Measurements from ENCODE around the gene PVR. TPM values are rescaled to one million over a fixed set of nuclear protein-coding genes. Genes with fewer than 3 reads are reported as not detected.
"Not testable (repeated sequence)": the region's sequence is repeated elsewhere in the genome, so short reads cannot be mapped to it uniquely, and the experiment has no call there.

Gene PVR
- total RNA-seq, 2 donors from 2014 or later = 21.2 to 31.6 TPM

DNA sequence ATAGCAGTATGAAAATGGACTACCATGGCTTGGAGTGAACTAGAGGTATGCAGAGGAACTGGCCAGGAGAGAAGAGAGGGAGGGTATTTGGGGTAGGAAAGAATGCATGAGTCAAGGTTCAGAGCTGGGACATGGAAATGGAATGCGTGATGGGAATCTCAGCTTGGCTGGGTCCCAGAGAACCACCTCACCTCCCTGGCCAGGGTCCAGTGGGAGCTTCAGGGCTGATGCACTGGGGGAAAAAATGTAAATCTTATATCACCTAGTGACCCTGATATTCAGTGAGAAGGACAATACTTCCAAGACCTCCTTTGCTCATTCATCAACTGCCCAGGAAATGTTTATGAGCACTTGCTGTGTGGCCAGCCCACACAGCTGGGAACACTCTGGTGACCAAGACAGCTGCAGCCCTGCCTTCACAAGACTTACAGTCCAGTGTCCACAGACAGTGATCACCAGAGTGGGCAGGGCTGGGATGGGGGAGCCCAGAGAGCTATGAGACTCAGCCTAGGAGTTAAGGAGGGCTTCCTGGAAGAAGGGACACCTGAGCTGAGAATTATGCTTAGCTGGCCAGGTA is 17.6 kb upstream of the PVR start:
- peaks cover 3% of the 10 kb centered on the region for H3K36me3 Mint-ChIP-seq (ENCODE audit: low read depth)
- no peak overlapping the region for H3K9ac ChIP-seq (ENCODE audit: extremely low read depth, low read length, poor library complexity, severe bottlenecking)
- H3K4me3 Mint-ChIP-seq = no peak overlapping the region
- H3K9me3 Mint-ChIP-seq = no peaks in the 10 kb centered on the region
- whole genome bisulfite sequencing, 2 experiments (ENCODE audit: insufficient coverage in 1 of 2, insufficient read length in 1 of 2) = 83 to 100% methylated on average over 1 of the region's 1 CpG
- H3K36me3 ChIP-seq (ENCODE audit: control insufficient read depth, insufficient read depth, low read length) = no peaks in the 10 kb centered on the region
- no peaks in the 10 kb centered on the region for H3K27me3 ChIP-seq (ENCODE audit: control insufficient read depth, insufficient read depth, low read length, poor library complexity, severe bottlenecking)
- H3K4me1 ChIP-seq (ENCODE audit: control insufficient read depth, insufficient read depth, low read length) = no peaks in the 10 kb centered on the region
- no peak for DNase-seq
- no peak overlapping the region for H3K27ac Mint-ChIP-seq
- no peak overlapping the region for H3K4me3 ChIP-seq (ENCODE audit: low read length)
- no peak overlapping the region for H3K27ac ChIP-seq (ENCODE audit: low read depth, low read length)
- no peaks in the 10 kb centered on the region for H3K4me1 Mint-ChIP-seq
- TF ChIP-seq, protein P1, sequence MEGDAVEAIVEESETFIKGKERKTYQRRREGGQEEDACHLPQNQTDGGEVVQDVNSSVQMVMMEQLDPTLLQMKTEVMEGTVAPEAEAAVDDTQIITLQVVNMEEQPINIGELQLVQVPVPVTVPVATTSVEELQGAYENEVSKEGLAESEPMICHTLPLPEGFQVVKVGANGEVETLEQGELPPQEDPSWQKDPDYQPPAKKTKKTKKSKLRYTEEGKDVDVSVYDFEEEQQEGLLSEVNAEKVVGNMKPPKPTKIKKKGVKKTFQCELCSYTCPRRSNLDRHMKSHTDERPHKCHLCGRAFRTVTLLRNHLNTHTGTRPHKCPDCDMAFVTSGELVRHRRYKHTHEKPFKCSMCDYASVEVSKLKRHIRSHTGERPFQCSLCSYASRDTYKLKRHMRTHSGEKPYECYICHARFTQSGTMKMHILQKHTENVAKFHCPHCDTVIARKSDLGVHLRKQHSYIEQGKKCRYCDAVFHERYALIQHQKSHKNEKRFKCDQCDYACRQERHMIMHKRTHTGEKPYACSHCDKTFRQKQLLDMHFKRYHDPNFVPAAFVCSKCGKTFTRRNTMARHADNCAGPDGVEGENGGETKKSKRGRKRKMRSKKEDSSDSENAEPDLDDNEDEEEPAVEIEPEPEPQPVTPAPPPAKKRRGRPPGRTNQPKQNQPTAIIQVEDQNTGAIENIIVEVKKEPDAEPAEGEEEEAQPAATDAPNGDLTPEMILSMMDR (conservative IDR thresholded peaks at IDR 0.05) = no peak
- no peaks in the 10 kb centered on the region for H3K9me3 ChIP-seq (ENCODE audit: control insufficient read depth, low read length)
- peaks cover 2% of the 10 kb centered on the region for H3K27me3 Mint-ChIP-seq (ENCODE audit: insufficient read depth)

DNA sequence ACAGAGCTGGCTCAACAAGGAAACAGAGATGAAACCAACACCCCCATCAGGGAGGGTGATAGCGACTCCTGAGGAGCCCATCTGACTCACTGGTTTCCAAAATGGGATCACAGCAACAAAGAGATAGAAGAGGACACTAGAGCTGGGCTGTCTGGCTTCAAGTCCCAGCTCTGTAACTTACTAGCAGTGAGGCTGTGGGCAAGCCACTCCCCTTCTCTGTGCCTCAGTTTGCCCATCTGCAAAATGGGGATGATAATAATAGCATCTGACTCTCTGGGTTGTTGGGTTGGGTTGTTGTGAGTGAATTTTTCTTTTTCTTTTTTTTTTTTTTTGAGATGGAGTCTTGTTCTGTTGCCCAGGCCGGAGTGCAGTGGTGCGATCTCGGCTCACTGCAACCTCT is 16.1 kb upstream of the PVR start:
- Mint-ChIP-seq H3K4me1 (peaks cover under 1% of the 10 kb centered on the region), H3K9me3 (no peaks in the 10 kb centered on the region), H3K27ac (no peak overlapping the region), H3K36me3 (ENCODE audit: low read depth) (peaks cover 3% of the 10 kb centered on the region), H3K4me3 (no peak overlapping the region), H3K27me3 (ENCODE audit: insufficient read depth) (peaks cover 2% of the 10 kb centered on the region)
- DNase-seq = no peak
- 80 to 94% methylated on average over 1 to 4 of the region's 4 CpGs for WGBS, 2 experiments (ENCODE audit: insufficient coverage in 1 of 2, insufficient read length in 1 of 2)
- Histone ChIP-seq H3K36me3 (ENCODE audit: control insufficient read depth, insufficient read depth, low read length) (no peaks in the 10 kb centered on the region), H3K27me3 (ENCODE audit: control insufficient read depth, insufficient read depth, low read length, poor library complexity, severe bottlenecking) (no peaks in the 10 kb centered on the region), H3K9ac (ENCODE audit: extremely low read depth, low read length, poor library complexity, severe bottlenecking) (no peak overlapping the region), H3K4me1 (ENCODE audit: control insufficient read depth, insufficient read depth, low read length) (no peaks in the 10 kb centered on the region), H3K9me3 (ENCODE audit: control insufficient read depth, low read length) (no peaks in the 10 kb centered on the region), H3K4me3 (ENCODE audit: low read length) (no peak overlapping the region), H3K27ac (ENCODE audit: low read depth, low read length) (no peak overlapping the region)
- TF ChIP-seq, protein P1 (conservative IDR thresholded peaks at IDR 0.05) = no peak

DNA sequence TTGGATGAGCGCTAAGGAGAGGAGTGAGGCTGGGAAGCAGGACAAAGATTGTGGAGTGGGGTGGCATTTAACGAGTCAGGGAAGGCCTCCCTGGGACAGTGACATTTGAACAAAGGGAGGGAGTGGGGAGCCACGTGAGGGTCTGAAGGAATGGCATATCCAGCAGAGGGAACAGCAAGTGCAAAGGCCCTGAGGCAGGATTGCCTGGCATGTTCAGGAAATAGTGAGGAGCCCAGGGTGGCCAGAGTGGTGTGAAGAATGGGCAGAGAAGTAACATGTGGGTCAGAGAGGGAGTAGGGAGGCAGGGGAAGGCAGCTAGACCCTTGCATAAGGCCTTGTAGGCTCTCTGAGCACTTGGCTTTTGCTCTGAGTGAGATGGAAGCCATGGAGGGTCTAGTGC is 14.9 kb upstream of the PVR start:
- Mint-ChIP-seq H3K36me3 (ENCODE audit: low read depth) (peaks cover 3% of the 10 kb centered on the region), H3K4me1 (peaks cover 11% of the 10 kb centered on the region), H3K27ac (no peak overlapping the region), H3K27me3 (ENCODE audit: insufficient read depth) (peaks cover 2% of the 10 kb centered on the region), H3K9me3 (no peaks in the 10 kb centered on the region), H3K4me3 (no peak overlapping the region)
- no peaks in the 10 kb centered on the region for H3K9me3 ChIP-seq (ENCODE audit: control insufficient read depth, low read length)
- no peak overlapping the region for H3K27ac ChIP-seq (ENCODE audit: low read depth, low read length)
- H3K36me3 ChIP-seq (ENCODE audit: control insufficient read depth, insufficient read depth, low read length) = no peaks in the 10 kb centered on the region
- H3K4me1 ChIP-seq (ENCODE audit: control insufficient read depth, insufficient read depth, low read length) = no peaks in the 10 kb centered on the region
- 86 to 93% methylated on average over 3 of the region's 3 CpGs for WGBS, 2 experiments (ENCODE audit: insufficient coverage in 1 of 2, insufficient read length in 1 of 2)
- no peak for DNase-seq
- H3K27me3 ChIP-seq (ENCODE audit: control insufficient read depth, insufficient read depth, low read length, poor library complexity, severe bottlenecking) = no peaks in the 10 kb centered on the region
- TF ChIP-seq, protein P1 (conservative IDR thresholded peaks at IDR 0.05) = no peak
- H3K9ac ChIP-seq (ENCODE audit: extremely low read depth, low read length, poor library complexity, severe bottlenecking) = no peak overlapping the region
- no peak overlapping the region for H3K4me3 ChIP-seq (ENCODE audit: low read length)

DNA sequence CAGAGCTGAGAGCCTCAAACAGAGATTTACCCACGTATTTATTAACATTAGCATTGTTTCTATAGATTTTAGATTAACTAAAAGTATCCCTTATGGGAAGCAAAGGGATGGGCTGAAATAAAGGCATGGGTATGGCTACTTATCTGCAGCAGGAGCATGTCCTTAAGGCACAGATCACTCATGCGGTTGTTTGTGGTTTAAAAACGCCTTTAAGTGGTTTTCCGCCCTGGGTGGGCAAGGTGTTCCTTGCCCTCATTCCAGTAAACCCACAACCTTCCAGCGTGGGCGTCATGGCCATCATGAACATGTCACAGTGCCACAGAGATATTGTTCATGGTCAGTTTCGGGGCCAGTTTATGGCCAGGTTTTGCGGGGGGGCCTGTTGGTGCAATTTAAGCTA is 12.1 kb upstream of the PVR start:
- H3K27me3 ChIP-seq (ENCODE audit: control insufficient read depth, insufficient read depth, low read length, poor library complexity, severe bottlenecking); H3K27ac ChIP-seq (ENCODE audit: low read depth, low read length); DNase-seq; H3K36me3 Mint-ChIP-seq (ENCODE audit: low read depth); H3K9ac ChIP-seq (ENCODE audit: extremely low read depth, low read length, poor library complexity, severe bottlenecking); H3K4me1 ChIP-seq (ENCODE audit: control insufficient read depth, insufficient read depth, low read length); H3K9me3 ChIP-seq (ENCODE audit: control insufficient read depth, low read length); H3K4me3 ChIP-seq (ENCODE audit: low read length); H3K27ac Mint-ChIP-seq; H3K36me3 ChIP-seq (ENCODE audit: control insufficient read depth, insufficient read depth, low read length); H3K9me3 Mint-ChIP-seq; H3K27me3 Mint-ChIP-seq (ENCODE audit: insufficient read depth); H3K4me3 Mint-ChIP-seq: not testable (repeated sequence)
- peaks cover 18% of the 10 kb centered on the region for H3K4me1 Mint-ChIP-seq
- 93 to 100% methylated on average over 4 to 7 of the region's 8 CpGs for WGBS, 2 experiments (ENCODE audit: insufficient coverage in 1 of 2, insufficient read length in 1 of 2)

DNA sequence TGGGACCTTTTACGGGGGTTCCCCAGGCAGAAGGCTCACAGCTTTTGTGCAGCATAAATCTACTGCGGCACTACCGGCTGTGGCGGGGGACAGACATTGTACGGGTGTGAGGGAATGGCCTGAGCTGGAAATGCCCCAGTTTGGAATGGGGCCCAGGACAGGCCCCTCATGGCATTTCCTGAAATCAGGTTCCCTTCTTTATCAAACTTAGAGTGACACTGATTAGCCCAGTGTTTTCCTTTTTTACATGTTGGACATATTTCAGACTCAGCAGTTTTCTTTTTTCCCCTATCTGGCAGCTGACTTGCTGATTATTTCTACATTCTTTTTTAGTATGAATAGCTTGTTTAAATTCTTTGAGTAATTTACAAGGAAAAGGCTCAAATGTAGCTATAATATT is 9.7 kb upstream of the PVR start:
- H3K27ac Mint-ChIP-seq; H3K9me3 Mint-ChIP-seq; H3K36me3 ChIP-seq (ENCODE audit: control insufficient read depth, insufficient read depth, low read length); H3K27me3 ChIP-seq (ENCODE audit: control insufficient read depth, insufficient read depth, low read length, poor library complexity, severe bottlenecking); DNase-seq; H3K9me3 ChIP-seq (ENCODE audit: control insufficient read depth, low read length); H3K27me3 Mint-ChIP-seq (ENCODE audit: insufficient read depth); H3K36me3 Mint-ChIP-seq (ENCODE audit: low read depth); H3K9ac ChIP-seq (ENCODE audit: extremely low read depth, low read length, poor library complexity, severe bottlenecking); H3K4me3 Mint-ChIP-seq; H3K4me3 ChIP-seq (ENCODE audit: low read length); H3K4me1 ChIP-seq (ENCODE audit: control insufficient read depth, insufficient read depth, low read length); H3K27ac ChIP-seq (ENCODE audit: low read depth, low read length): not testable (repeated sequence)
- peaks cover 20% of the 10 kb centered on the region for H3K4me1 Mint-ChIP-seq
- WGBS, 2 experiments (ENCODE audit: insufficient coverage in 1 of 2, insufficient read length in 1 of 2) = 89% methylated on average over 5 of the region's 5 CpGs; no CpG with 5 or more reads in 1 of the 2 experiments

All from endodermal cell (in vitro differentiated cells).